HepG2 (cell line): ENCODE results near the gene MYO7B. TPM values are rescaled to one million over a fixed set of nuclear protein-coding genes. Genes with fewer than 3 reads are reported as not detected.

Experiments used
- ATAC-seq: fragments of 200-7000 bp; cut with Tn5 transposase; 3 replicates; pipeline ENCODE4 v1.9.1; 2020; ENCODE audit warnings: mild to moderate bottlenecking, moderate library complexity
- BruUV-seq: library from RNA; stranded (reverse); fragments of 400-500 nt; replicated peaks from 2 replicates; lab custom pipeline; 2021; lab: Mats Ljungman, UMichigan
- CTCF ChIA-PET: fragments of 300-600 bp; formaldehyde crosslinking; extraction: SDS; loops from one replicate; lab custom pipeline; 2021; ENCODE audit warnings: low total read pairs, inconsistent platforms, low intra/inter-chr PET ratio; lab: Yijun Ruan, JAX
- POLR2A ChIA-PET: fragments of 350-600 bp; sonication (Branson Sonifier 250); formaldehyde crosslinking; loops from one replicate; lab custom pipeline; 2020; ENCODE audit warnings: antibody characterized with exemption, inconsistent platforms; lab: Yijun Ruan, JAX
- DNase-seq: peaks from one replicate; pipeline ENCODE4 v3.0.0-alpha.2; 2015; ENCODE audit warnings: low spot score
- FAIRE-seq: peaks from 3 replicates; lab custom pipeline; 2011; peaks lifted over from hg19 to GRCh38; lab: Jason Lieb, UNC
- H2AFZ ChIP-seq: one replicate; pipeline ENCODE4 v1.6.1; 2011; ENCODE audit warnings: low read length, inconsistent platforms
- H3K27ac ChIP-seq: fragments of 300-600 bp; 3 replicates; pipeline ENCODE4 v1.8.0; 2011; ENCODE audit warnings: mixed run types, mild to moderate bottlenecking, mixed read lengths, low read length, inconsistent platforms; ENCODE audit not compliant: insufficient read depth; ENCODE audit errors: extremely low read length
- H3K27me3 ChIP-seq, 2 experiments: fragments of 200-600 bp in 1 of 2; 2 replicates in 1 of 2; 3 replicates in 1 of 2; pipeline versions ENCODE4 v1.6.0 to v1.8.0; 2011; ENCODE audit warnings: low read length in 2 of 2, mild to moderate bottlenecking in 2 of 2, moderate library complexity in 2 of 2, inconsistent platforms in 1 of 2; ENCODE audit not compliant: insufficient read depth in 2 of 2, control insufficient read depth in 1 of 2
- H3K36me3 ChIP-seq, 2 experiments: fragments of 200-600 bp in 1 of 2; replicated peaks in 1 of 2; 2 replicates in 1 of 2; 3 replicates in 1 of 2; pipeline versions ENCODE4 v1.5.1 to v1.8.0; 2011; ENCODE audit warnings: low read length in 2 of 2, inconsistent platforms in 1 of 2; ENCODE audit not compliant: insufficient read depth in 2 of 2, control insufficient read depth in 1 of 2
- H3K4me1 ChIP-seq: 2 replicates; pipeline ENCODE4 v1.5.1; 2012; ENCODE audit warnings: low read length, inconsistent platforms; ENCODE audit not compliant: insufficient read depth
- H3K4me2 ChIP-seq: 2 replicates; pipeline ENCODE4 v1.6.0; 2011; ENCODE audit warnings: low read depth, low read length, inconsistent platforms
- H3K4me3 ChIP-seq, 3 experiments: fragments of 200-600 bp in 1 of 3; sonication (generic), shearing (Covaris generic) in 1 of 3; replicated peaks in 1 of 3; 2 replicates each; pipeline ENCODE4 v1.5.1; 2011 to 2016; ENCODE audit warnings: low read length in 3 of 3, inconsistent platforms in 2 of 3, low read depth in 2 of 3, mild to moderate bottlenecking in 2 of 3, control low read depth in 1 of 3, mixed read lengths in 1 of 3; ENCODE audit not compliant: insufficient read depth in 1 of 3
- H3K79me2 ChIP-seq: one replicate; pipeline ENCODE4 v1.6.1; 2011; ENCODE audit warnings: low read length, inconsistent platforms; ENCODE audit not compliant: insufficient read depth
- H3K9ac ChIP-seq: 2 replicates; pipeline ENCODE4 v1.6.0; 2011; ENCODE audit warnings: mild to moderate bottlenecking, low read depth, low read length, inconsistent platforms; ENCODE audit not compliant: insufficient read depth
- H3K9me3 ChIP-seq: 2 replicates; pipeline ENCODE4 v1.5.1; 2012; ENCODE audit warnings: mild to moderate bottlenecking, low read length
- H4K20me1 ChIP-seq: 2 replicates; pipeline ENCODE4 v1.6.0; 2011; ENCODE audit warnings: inconsistent platforms, mild to moderate bottlenecking, low read length, moderate library complexity; ENCODE audit not compliant: insufficient read depth
- GABPA ChIP-seq, 2 experiments: IDR thresholded peaks; 2 replicates each; pipeline ENCODE4 v1.6.1; 2011 to 2016; ENCODE audit warnings: low read depth in 2 of 2, low read length in 1 of 2, missing biosample characterization in 1 of 2, missing genetic modification characterization in 1 of 2
- HOXA3 ChIP-seq: sonication (generic); formaldehyde crosslinking; IDR thresholded peaks from 2 replicates; pipeline ENCODE4 v1.5.0; 2020; ENCODE audit warnings: missing genetic modification reagents
- ZNF550 ChIP-seq: sonication (generic); formaldehyde crosslinking; IDR thresholded peaks from 2 replicates; pipeline ENCODE4 v1.4.0; 2020; ENCODE audit warnings: mild to moderate bottlenecking, missing genetic modification reagents, borderline replicate concordance
- ZNF768 ChIP-seq: sonication (generic); formaldehyde crosslinking; IDR thresholded peaks from 2 replicates; pipeline ENCODE4 v1.4.0; 2020; ENCODE audit warnings: missing genetic modification reagents
- WGBS: methylation state at CpG from one replicate; pipeline ENCODE4 v1.1.6; 2017; ENCODE audit warnings: low lambda C conversion rate; 5-methylcytosine and 5-hydroxymethylcytosine counted together
- in situ Hi-C: cut with HindIII; loops from 2 replicates; pipeline ENCODE4 v1.10.0; 2017; ENCODE audit warnings: low pct_unique_long_range_greater_than_20kb; ENCODE audit not compliant: extremely low pct_ligation_motif_present
- intact Hi-C: fragments of 100-400 bp; cut with micrococcal nuclease; formaldehyde crosslinking; loops from one replicate; pipeline ENCODE4 v1.10.0; 2022; ENCODE audit not compliant: unreplicated experiment
- polyA plus RNA-seq, 8 experiments: library from polyadenylated mRNA; depleted of rRNA in 3 of 8; stranded (reverse) in 7 of 8; unstranded in 1 of 8; fragments of >200 nt; fragmentation: Illumina TruSeq in 4 of 8; extraction: Trizol in 4 of 8; gene quantifications; 2 replicates each; pipeline versions ENCODE4 v1.2.1 to v1.2.3, GENCODE V29; 2011 to 2016; ENCODE audit warnings: low read depth in 4 of 8, missing spikeins in 1 of 8, mixed read lengths in 1 of 8; ENCODE audit not compliant: insufficient read depth in 1 of 8
- total RNA-seq, 5 experiments: library from RNA; depleted of rRNA; stranded (reverse); fragments of >200 nt; fragmentation: Illumina TruSeq; extraction: Trizol; gene quantifications; 2 replicates each; pipeline ENCODE4 v1.2.3, GENCODE V29; 2016; ENCODE audit warnings: low read depth in 1 of 5
- TF ChIP-seq, protein P1 (sequence below): sonication (generic); formaldehyde crosslinking; IDR thresholded peaks from 2 replicates; pipeline ENCODE4 v1.8.0; 2022; ENCODE audit warnings: mild to moderate bottlenecking, missing genetic modification reagents, moderate library complexity
- TF ChIP-seq, protein P2 (sequence below): IDR thresholded peaks from 2 replicates; pipeline ENCODE4 v1.6.1; 2016; ENCODE audit warnings: low read depth, borderline replicate concordance

Gene MYO7B
- total and polyA plus RNA-seq, 2 of the 13 experiments (the other 11 are each of a cell fraction or from before 2014, with no cell fraction given), result not detected

DNA sequence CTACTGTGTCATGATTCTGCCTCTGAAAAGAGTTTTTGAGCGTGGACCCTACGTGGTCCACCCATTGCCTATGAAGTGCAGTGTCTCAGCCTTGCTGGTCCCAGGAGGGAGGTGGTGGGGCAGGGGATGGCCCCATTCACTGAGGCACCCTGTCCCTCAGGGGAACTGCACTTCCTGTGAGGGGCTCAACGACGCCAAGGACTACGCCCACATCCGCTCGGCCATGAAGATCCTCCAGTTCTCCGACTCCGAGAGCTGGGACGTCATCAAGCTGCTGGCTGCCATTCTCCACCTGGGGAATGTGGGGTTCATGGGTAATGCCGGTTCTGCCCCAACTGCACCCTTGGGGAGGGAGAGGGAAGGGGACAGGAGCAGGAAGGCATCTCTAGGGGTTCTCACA is 42.5 kb downstream of the MYO7B start:
- Histone ChIP-seq H3K9ac (no peak overlapping the region), H3K4me3 (no peak overlapping the region), H2AFZ (no peak overlapping the region), H4K20me1 (no peaks in the 10 kb centered on the region), H3K27me3 (peaks cover 10 to 87% of the 10 kb centered on the region in 2 experiments), H3K79me2 (no peaks in the 10 kb centered on the region), H3K36me3 (no peaks in the 10 kb centered on the region), H3K4me1 (no peaks in the 10 kb centered on the region), H3K9me3 (no peaks in the 10 kb centered on the region)
- DNase-seq (no peak), ATAC-seq (no peak)
- BruUV-seq, result no TSS peak
- intact Hi-C loops, result no loop called here
- CTCF ChIA-PET, result no interaction called here
- 79% methylated on average over 11 of the region's 11 CpGs for WGBS
- TF ChIP-seq, protein P1, sequence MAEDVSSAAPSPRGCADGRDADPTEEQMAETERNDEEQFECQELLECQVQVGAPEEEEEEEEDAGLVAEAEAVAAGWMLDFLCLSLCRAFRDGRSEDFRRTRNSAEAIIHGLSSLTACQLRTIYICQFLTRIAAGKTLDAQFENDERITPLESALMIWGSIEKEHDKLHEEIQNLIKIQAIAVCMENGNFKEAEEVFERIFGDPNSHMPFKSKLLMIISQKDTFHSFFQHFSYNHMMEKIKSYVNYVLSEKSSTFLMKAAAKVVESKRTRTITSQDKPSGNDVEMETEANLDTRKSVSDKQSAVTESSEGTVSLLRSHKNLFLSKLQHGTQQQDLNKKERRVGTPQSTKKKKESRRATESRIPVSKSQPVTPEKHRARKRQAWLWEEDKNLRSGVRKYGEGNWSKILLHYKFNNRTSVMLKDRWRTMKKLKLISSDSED (CRISPR knock-in tag), result no peak
- TF ChIP-seq ZNF768 (peak; percentile 18; the same call in 1 of the 2 replicates), GABPA (IDR thresholded peaks at IDR 0.05; ENCODE audit: low read depth, low read length) (no peak), GABPA (CRISPR knock-in tag; IDR thresholded peaks at IDR 0.05; ENCODE audit: low read depth) (no peak), ZNF550 (CRISPR knock-in tag) (no peak)
- TF ChIP-seq, all 625 proteins: peak for 1
- POLR2A ChIA-PET, result no interaction called here
- in situ Hi-C loops, result no loop called here
- FAIRE-seq, result no peak
- Histone ChIP-seq H3K27ac (no peak overlapping the region), H3K4me2 (no peak overlapping the region)

DNA sequence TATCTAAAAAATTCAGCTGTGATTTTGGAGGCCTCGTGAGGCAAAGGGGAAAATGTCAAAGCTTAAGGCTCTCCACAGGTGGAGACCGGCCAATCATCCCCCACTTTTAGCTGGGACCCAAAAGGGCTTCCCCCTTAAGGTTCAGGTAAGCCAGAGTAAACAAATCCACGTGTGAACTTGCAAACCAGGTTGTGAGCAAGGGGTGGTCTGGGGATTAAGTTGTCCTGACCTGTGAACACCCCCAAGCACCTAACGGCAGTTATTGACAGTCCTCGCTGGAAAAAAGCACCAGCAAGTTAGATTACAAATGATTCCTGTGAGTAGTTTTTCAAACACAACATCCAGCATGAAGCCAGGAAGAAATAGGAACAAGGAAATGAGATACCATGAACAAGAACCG is 42.9 kb downstream of the MYO7B start:
- Histone ChIP-seq H3K36me3 (no peaks in the 10 kb centered on the region), H3K4me2 (no peak overlapping the region), H3K27ac (no peak overlapping the region), H2AFZ (no peak overlapping the region), H3K4me1 (no peaks in the 10 kb centered on the region), H4K20me1 (no peaks in the 10 kb centered on the region), H3K27me3 (peaks cover 11 to 87% of the 10 kb centered on the region in 2 experiments), H3K9ac (no peak overlapping the region), H3K79me2 (no peaks in the 10 kb centered on the region), H3K4me3 (no peak overlapping the region), H3K9me3 (no peaks in the 10 kb centered on the region)
- in situ Hi-C loops, result no loop called here
- CTCF ChIA-PET, result no interaction called here
- no peak for FAIRE-seq
- TF ChIP-seq HOXA3 (CRISPR knock-in tag), result no peak
- TF ChIP-seq, protein P2, sequence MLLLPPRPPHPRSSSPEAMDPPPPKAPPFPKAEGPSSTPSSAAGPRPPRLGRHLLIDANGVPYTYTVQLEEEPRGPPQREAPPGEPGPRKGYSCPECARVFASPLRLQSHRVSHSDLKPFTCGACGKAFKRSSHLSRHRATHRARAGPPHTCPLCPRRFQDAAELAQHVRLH (CRISPR knock-in tag), result no peak
- intact Hi-C loops, result no loop called here
- DNase-seq, result no peak
- BruUV-seq, result no TSS peak
- 26% methylated on average over 6 of the region's 6 CpGs for WGBS
- POLR2A ChIA-PET, result no interaction called here
- ATAC-seq, result no peak
